HG02588 (cell line): ENCODE results near the gene CA6.
"Not testable (repeated sequence)": the region's sequence is repeated elsewhere in the genome, so short reads cannot be mapped to it uniquely, and the experiment has no call there.

ENCODE experiments used
- ATAC-seq: cut with Tn5 transposase; IDR thresholded peaks from one replicate; pipeline ENCODE4 v1.9.1; 2021; ENCODE audit warnings: mild to moderate bottlenecking, moderate library complexity; ENCODE audit not compliant: unreplicated experiment

Gene CA6

DNA sequence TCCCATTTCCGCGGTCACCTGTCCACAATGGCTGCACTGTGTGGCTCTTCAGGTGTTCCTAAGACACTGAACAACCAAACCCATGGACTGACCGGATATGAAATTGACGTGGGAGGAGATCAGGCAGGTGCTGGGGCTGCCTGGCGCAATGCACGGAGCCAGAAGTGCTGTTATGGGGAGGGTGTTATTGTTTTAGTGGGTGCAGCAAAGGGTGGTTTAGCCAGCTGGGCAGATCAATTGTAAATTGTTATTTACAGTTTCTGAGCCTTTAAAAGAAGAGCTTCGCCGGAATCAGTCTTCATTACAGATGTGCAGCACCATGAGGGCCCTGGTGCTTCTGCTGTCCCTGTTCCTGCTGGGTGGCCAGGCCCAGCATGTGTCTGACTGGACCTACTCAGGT is at the start of gene CA6:
Gene CA6 (plus strand): TSS at position 301 of the 400 bp plus-strand sequence. CDS start 19 bp downstream, at position 320.
- no peak for ATAC-seq

DNA sequence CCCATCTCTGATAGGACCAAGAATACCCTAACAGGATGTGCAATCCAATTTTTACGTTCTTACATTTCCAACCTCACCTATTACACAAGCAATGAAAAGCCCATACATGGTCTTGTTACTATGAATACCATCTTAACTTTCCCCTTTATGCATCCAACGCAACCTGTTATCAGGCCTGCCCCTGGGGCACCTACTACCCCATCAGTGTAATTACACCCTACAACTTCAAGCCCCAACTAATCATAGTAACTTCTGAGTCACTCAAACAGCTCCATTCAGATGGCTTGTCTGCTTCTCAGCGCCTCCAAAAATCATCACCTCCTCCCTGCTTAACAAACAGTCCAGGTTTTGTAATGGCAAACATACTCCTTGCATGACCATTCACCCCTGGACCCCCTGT is 48.9 kb upstream of the CA6 start:
- ATAC-seq, result not testable (repeated sequence)

DNA sequence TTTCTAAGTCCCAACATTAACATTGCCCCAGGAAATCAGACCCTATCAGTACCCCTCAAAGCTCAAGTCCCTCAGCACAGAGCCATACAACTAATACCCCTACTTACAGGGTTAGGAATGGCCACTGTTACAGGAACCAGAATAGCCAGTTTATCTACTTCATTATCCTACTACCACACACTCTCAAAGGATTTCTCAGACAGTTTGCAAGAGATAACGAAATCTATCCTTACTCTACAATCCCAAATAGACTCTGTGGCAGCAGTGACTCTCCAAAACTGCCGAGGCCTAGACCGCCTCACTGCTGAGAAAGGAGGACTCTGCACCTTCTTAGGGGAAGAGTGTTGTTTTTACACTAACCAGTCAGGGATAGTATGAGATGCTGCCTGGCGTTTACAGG is 48.2 kb upstream of the CA6 start:
- not testable (repeated sequence) for ATAC-seq

DNA sequence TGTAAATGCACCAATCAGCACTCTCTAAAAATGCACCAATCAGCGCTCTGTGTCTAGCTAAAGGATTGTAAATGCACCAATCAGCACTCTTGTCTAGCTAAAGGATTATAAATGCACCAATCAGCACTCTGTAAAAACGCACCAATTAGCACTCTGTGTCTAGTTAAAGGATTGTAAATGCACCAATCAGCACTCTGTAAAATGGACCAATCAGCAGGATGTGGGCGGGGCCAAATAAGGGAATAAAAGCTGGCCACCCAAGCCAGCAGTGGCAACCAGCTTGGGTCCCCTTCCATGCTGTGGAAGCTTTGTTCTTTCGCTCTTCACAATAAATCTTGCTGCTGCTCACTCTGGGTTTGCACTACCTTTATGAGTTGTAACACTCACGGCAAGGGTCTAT is 47.2 kb upstream of the CA6 start:
- ATAC-seq, result not testable (repeated sequence)

DNA sequence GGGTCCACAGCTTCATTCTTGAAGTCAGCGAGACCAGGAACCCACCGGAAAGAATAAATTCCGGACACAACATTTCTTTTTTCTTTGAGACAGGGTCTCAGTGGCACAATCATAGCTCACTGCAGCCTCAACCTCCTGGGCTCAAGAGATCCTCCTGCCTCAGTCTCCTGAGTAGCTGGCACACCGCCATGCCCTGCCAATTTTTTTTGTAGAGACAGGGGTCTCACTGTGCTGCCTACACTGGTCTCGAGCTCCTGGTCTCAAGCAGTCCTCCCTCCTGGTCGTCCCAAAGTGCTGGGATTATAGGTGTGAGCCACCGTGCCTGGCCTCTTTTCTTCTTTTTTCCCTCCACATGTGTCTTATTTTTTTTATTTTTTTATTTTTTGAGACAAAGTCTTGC is 46.6 kb upstream of the CA6 start:
- ATAC-seq, result no peak

DNA sequence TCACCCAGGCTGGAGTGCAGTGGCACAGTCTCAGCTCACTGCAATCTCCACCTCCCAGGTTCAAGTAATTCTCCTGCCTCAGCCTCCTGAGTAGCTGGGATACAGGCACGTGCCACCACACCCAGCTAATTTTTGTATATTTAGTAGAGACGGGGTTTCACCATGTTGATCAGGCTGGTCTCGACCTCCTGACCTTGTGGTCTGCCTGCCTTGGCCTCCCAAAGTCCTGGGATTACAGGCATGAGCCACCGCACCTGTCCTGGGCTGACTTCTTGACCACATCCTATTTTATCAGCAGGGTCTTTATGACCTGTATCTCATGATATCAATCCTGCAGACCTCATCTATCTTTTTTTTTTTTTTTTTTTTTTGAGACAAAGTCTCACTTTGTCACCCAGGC is 45.0 kb upstream of the CA6 start:
- ATAC-seq, result not testable (repeated sequence)

DNA sequence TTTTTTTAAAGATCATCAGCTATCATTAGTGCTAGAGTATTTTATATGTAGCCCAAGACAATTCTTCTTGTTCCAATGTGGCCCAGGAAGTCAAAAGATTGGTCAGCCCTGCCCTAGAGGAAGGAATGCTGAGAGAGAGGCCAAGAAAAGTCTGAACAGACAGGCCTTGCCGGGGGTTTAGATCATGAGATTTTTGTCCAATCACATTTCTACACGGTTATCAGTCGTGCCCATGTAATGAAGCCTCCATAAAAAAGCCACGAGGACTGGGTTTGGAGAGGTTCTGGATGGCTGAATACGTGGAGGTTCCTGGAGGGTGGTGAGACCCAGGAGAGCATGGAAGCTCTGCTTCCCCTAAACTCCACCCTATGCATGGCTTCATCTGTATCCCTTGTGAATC is 42.9 kb upstream of the CA6 start:
- ATAC-seq, result no peak

DNA sequence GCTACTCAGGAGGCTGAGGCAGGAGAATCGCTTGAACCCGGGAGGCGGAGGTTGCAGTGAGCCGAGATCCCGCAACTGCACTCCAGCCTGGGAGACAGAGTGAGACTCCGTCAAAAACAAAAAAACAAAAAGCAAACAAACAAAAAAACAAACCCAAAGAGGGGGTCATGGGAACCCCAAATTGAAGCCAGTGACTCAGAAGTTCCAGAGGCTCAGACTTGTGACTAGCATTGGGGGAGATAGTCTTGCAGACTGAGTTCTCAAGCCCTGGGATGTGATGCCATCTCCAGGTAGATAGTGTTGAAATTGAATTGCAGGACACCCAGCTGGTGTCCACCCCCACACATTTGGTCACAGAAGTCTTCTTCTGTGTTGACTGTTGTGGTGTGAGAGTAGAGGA is 42.3 kb upstream of the CA6 start:
- no peak for ATAC-seq

DNA sequence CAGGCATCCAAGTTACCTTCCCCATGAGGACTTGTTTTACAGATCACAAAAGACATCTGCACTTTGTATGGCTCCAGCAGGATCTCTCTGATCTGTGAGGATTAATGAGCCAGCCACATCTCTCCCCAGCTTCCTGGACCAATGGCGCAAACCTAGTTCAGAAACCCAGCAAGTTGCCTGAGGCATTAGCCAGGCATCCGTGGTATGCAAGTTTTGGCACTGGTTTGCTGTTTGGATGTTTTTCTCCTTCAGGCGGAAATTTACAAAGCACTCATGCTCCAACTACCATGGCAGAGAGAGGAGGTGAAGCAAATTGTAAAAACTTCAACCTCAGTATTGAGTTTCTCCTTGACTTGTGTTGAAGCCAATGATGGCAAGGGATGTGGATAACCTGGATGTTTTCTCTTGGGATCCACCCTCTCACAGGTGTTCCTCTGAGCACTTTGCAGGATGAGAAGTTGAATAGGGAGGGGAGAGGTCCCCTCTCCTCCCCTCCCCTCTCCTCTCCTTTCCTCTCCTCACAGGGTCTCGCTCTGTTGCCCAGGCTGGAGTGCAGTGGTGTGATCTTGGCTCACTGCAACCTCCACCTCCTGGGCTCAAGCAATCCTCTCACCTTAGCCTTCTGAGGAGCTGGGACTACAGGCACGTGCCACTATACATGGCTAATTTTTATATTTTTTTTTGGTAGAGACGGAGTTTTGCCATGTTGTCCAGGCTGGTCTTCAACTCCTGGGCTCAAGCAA is 41.6 kb upstream of the CA6 start:
- ATAC-seq, result no peak

DNA sequence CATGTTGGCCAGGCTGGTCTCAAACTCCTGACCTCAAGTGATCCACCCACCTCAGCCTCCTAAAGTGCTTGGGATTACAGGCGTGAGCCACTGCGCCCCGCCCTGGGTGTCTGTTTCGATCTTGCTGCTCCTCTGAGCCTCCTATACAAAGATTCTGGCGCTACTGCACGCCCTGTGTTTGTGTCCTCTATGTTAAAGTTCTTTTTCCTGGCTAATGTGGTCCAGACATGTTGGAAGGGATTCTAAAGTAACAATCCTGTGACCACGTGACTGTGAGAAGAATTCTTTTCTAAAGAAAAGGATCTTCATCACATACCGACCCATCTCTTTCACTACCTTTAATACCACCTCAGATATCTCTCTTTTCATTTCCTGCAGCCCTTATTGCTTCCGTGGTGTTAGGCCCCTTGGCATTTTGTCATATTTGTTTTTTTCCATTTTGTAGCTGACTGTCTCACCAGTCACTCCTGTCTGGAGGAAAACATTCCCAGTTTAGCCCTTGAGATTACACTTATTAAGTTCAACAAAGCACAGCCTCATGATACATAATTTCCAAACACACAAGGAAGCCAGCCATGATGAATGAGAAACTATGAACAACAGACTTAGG is 40.0 kb upstream of the CA6 start:
- ATAC-seq, result no peak

DNA sequence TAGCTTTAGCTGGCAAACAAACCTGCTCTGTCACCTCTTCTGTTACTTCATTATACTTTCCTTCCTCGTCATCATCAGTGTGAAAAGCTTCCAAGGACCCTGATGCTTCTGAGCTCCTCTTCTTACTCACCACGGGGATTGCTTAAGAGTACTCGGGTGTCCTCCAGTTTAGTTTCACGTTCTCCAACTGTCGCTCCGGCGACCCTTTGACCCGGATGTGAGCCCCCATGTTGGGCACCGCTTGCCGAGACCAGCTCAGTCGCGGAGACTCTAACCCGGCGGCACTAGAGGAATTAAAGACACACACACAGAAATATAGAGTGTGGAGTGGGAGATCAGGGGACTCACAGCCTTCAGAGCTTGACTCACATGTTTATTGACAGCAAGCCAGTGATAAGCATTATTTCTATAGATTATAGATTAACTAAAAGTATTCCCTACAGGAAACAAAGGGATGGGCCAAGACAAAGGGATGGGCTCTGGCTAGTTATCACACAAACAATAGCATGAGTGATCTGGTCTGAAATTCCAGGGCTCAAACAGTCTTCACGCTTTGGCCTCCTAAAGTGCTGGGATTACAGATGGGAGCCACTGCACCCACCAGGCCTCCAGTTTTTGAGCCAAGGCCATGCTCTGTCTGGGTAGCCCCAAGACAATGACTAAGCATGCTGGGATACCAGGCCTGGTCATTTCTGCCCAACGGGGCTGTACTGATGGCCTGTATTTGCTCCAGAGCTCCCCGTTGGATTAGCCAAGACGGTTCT is 37.1 kb upstream of the CA6 start:
- ATAC-seq, result no peak

DNA sequence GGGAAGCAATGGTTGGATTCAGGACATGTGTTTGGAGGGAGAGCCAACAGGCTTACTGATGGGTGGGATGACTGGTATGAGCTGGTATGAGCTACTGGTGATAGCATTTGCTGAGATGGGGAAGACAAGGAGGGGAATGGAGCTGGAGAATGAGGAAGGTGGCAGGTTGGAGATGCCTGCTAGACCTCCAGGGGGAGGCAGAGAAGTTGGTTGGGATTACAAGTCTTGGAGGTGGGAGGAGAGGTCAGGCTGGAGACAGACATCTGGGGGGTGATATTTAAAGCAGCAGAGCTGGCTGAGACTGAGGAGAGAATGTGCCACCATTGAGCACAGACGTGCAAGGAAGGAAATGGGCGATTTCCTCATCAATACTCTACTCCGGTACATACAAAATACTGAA is 35.3 kb upstream of the CA6 start:
- ATAC-seq, result no peak

DNA sequence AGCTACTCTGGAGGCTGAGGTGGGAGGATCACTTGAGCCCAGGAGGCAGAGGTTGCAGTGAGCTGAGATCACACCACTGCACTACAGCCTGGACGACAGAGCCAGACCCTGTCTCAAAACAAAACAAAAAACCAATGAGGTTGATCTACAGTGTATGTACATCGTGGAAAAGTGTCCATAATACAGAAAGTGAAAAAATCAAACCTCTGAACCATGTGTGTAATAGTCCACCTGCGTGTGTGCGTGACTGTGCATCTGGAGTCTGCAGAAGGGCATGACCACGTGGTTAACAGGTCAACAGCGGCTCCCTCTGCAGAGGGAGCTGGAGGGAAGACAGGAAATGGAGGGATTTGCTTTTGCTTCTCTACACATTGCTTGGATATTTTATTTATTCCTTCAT is 34.8 kb upstream of the CA6 start:
- no peak for ATAC-seq

DNA sequence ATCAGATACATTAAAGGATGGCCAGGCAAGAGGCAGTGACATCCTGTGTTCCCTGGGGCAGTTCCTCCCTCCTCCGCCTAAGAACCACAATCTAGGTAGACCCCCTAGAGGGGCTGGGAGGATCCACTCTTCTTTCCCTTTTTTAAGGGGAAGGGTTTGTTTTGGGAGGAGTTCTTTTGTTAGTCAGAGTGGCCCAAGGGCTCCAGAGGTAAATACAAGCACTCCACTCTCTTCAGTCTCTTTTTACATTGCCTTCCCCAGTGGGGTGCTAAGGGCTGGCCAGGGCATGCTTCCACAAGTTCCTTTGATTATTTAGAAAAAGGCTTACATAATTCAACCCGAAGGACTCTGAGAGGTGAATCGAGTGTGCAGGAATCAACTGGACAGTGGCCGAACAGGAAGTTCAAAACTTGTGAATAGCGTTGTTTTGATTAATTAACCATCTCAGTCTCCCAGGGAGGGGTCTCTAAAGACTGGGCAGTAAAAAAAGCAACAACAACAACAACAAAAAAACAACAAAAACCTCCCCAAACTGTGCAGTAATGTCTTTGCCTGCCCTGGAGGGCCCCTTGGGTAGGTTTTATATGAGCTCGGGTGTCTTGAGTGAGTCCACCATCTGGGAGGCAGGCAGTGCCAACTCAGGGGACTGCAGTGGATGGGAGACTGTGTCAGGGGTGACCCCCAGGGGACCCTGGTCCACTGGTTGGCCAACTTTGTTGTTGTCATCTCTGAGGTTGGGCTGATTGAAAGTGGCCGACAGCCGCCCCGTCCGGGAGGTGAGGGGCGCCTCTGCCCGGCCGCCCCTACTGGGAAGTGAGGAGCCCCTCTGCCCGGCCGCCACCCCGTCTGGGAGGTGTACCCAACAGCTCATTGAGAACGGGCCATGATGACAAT is 34.0 kb upstream of the CA6 start:
- ATAC-seq, result no peak

DNA sequence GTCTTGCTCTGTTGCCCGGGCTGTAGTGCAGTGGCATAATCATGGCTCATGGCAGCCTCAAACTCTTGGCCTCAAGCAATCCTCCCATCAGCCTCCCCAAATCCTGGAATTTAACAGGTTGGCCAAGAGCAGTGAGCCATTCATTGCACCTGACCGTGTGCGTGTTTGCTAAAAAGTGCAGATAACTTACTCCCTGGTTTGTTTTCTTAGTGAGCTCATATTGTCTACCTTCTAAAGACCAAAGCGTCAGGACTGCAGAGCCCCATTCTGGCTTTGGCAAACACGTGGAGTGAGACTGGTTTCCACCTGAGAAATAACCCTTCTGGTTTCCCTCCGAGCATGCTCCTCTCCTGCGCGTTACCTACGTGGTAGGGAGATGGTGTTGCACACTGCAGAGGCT is 32.2 kb upstream of the CA6 start:
- no peak for ATAC-seq

DNA sequence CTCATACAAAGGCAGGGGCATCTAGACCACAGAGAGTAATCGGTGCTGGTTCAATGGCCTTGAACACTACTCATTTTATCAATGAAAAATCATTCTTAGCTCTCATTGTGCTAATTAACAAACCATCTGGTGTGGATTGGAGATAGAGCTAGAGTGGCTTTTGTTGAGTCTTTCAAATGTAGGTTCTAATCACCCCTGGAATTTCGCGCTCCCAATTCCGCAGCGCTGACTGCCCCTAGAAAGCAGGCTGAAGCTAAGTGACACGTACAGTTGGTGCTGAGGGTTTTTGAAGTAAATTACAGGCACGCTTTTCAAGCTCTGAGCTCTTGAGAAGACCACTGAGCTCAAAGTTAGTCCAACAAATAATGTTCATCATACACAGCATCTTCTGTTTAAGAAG is 31.2 kb upstream of the CA6 start:
- no peak for ATAC-seq

DNA sequence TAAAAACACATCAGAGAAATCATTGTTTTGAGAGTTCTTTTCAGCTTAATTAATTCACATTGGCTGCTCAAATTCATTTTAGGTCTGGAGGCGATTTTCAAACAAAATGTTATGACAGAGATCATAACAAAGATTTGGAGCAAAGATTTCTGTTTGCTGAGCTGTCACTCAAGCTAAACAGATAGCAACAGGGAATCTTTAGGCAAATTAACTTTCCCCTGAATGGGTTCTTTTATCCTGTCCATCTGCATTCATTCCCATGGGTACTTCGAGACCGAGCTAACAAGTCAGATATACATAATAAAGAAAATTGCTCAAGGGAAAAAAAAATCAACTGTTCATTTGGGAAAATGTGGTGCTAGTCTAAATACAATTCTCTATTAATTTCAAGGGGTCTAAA is 30.2 kb upstream of the CA6 start:
- ATAC-seq, result no peak

DNA sequence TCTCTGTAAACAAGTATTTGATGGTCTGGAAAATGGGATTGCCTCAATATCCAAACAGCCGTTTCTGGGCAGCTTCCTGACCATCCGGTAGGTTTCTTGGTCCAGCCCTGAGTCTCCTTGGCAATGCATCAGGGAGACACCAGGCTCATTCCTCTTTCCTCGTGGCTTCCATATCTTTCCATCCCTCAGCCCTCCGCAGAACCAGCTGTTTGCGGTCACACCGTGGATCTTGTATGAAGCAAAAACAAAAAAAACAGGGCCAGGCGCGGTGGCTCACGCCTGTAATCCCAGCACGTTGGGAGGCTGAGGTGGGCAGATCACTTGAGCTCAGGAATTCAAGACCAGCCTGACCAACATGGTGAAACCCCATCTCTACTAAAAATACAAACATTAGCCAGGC is 28.1 kb upstream of the CA6 start:
- not testable (repeated sequence) for ATAC-seq

DNA sequence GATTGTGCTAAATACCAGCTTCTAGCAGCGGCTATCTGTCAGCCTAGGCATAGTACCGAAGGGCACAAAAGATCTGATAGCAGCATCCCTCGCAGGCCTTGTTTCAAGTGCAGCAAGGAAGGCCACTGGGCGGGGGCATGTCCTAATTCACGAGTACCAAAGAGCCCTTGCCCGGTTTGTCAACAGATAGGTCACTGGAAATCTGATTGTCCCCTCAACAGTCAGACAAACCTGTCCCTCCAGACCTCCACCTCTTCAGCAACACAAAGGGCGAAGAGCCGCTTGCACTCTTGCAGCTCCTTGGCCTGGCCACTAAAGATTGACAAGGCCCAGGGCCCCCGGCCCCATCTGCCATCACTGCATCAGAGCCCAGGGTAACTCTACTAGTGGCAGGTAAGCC is 22.7 kb upstream of the CA6 start:
- no peak for ATAC-seq

DNA sequence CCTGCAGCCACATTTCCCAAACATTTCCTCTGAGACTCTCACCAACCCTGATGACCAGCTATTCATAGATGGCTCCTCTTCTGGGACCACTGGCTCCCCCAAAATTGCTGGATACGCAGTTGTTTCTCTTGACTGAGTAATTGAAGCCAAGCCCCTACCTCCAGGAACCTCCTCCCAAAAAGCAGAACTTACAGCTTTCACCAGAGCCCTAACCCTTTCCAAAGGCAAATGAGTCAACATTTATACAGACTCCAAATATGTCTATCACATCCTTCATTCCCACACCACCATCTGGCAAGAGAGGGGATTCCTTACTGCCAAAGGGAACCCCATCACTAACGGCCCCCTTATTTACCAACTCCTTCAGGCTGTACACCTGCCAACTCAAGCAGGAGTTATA is 20.3 kb upstream of the CA6 start:
- ATAC-seq, result no peak

DNA sequence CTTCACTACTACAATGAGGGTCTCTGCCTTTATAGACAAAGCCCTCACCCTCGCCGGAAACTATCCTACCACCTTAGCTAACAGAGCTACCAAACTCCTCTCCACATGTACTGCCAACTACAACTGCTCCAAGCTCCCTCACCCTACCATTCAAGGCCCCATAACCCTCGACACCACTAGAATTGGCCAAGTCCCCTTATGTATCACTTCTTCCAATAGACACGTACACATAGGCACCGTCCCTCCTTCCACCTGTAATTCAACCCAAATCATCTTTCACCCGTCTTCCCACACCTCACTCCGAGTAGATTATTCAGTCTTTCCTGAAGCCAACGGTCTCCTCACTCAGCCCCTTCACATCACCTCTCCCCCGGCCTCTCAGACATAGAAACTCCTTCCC is 19.7 kb upstream of the CA6 start:
- no peak for ATAC-seq
